Suprapubic skin (tissue), 4 donors: ENCODE measurements around the gene SPEM3.

Source experiments
- CTCF ChIP-seq, 2 donors: fragments of 200-600 bp in 1 of 2; fragments of 450-650 bp in 1 of 2; sonication (generic) in 1 of 2; IDR thresholded peaks; one replicate each; pipeline ENCODE4 v1.5.1; 2016 to 2019; ENCODE audit warnings: antibody characterized with exemption in 2 of 2, mild to moderate bottlenecking in 1 of 2, moderate library complexity in 1 of 2
- EP300 ChIP-seq: sonication (generic); formaldehyde crosslinking; IDR thresholded peaks from one replicate; pipeline ENCODE4 v1.6.1; 2017; ENCODE audit warnings: antibody characterized with exemption
- POLR2A ChIP-seq, 2 donors: fragments of 450-650 bp; IDR thresholded peaks; one replicate each; pipeline ENCODE4 v1.6.1; 2017; ENCODE audit warnings: antibody characterized with exemption in 2 of 2, mild to moderate bottlenecking in 2 of 2, moderate library complexity in 2 of 2
- POLR2AphosphoS5 ChIP-seq, 3 donors: sonication (generic); formaldehyde crosslinking; IDR thresholded peaks; one replicate each; pipeline ENCODE4 v1.6.1; 2017; ENCODE audit warnings: antibody characterized with exemption in 3 of 3

- TF ChIP-seq CTCF (IDR thresholded peaks at IDR 0.05), result no peak
- no peak for TF ChIP-seq POLR2AphosphoS5 (IDR thresholded peaks at IDR 0.05)
- no peak for TF ChIP-seq EP300
- TF ChIP-seq POLR2A (IDR thresholded peaks at IDR 0.05), result no peak
These were observed 17.3 kb upstream of the SPEM3 start for GRCh38 chr17:7411427-7411750.
